Fibroblast of lung (primary cell): Measurements from ENCODE around the gene FNDC8.

Source experiments
- CTCF ChIP-seq, 2 donors: IDR thresholded peaks in 1 of 2; conservative IDR thresholded peaks in 1 of 2; 1 replicate in 1 of 2; 2 replicates in 1 of 2; pipeline ENCODE4 v1.5.1; 2011 to 2012; ENCODE audit warnings: low read length in 2 of 2, control low read depth in 1 of 2, inconsistent platforms in 1 of 2, low read depth in 1 of 2, mild to moderate bottlenecking in 1 of 2
- EZH2 ChIP-seq: IDR thresholded peaks from 2 replicates; pipeline ENCODE4 v1.5.1; 2012; ENCODE audit warnings: low read length, control low read depth, mild to moderate bottlenecking; ENCODE audit errors: missing control alignments

DNA sequence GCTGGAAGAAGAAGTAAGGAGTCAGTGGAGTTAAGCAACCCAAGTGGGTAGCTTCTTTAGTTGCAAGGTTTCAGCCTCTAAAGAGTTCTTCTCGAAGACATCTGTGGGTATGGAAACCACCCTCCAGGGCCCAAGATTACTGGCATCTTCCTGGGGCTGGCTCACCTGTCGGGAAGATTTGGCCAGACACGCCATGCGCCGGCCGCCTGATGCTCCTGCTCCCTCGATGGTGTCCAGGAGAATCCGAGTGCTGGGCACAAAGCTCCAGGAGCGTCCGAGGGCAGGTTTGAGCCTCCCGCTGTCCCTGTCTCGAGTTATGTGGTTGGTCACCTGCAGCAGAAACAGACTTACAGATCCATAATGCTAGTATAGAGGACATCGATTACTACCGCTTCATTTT, 20.4 kb upstream of the FNDC8 start:
- TF ChIP-seq CTCF (conservative IDR thresholded peaks at IDR 0.05 in 1 of 2, IDR thresholded peaks at IDR 0.05 in 1 of 2; ENCODE audit: low read depth in 1 of 2, low read length in 2 of 2) (no peak), EZH2 (no peak)
